ENCODE results near the gene ALMS1. TPM values are rescaled to one million over a fixed set of nuclear protein-coding genes. Genes with fewer than 3 reads are reported as not detected.

ALMS1 gene
- total and polyA plus RNA-seq, 2 of the 4 experiments (the other 2 are of a cell fraction) = 20.8 to 52.8 TPM

- in situ Hi-C loops (cut with MboI; ENCODE audit: low sequenced_read_pairs) (no loop called here), dilution Hi-C loops (cut with HindIII; ENCODE audit: low sequenced_read_pairs, unreplicated experiment) (no loop called here), intact Hi-C loops (cut with micrococcal nuclease) (no loop called here)
- Histone ChIP-seq H2AK5ac (ENCODE audit: low read depth, low read length) (no peak overlapping the region), H4K20me1 (ENCODE audit: insufficient read depth, low read length) (no peaks in the 10 kb centered on the region), H3K18ac (ENCODE audit: low read depth, low read length) (no peak overlapping the region), H4K5ac (ENCODE audit: low read depth, low read length) (no peak overlapping the region), H3K36me3 (ENCODE audit: control insufficient read depth, insufficient read depth, low read length) (peaks cover 17% of the 10 kb centered on the region), H3K27me3 (ENCODE audit: control insufficient read depth, insufficient read depth, low read length) (no peaks in the 10 kb centered on the region), H3K4me1 (ENCODE audit: control insufficient read depth, insufficient read depth, low read length) (no peaks in the 10 kb centered on the region), H3K14ac (replicated peaks; ENCODE audit: low read depth, low read length) (no peak overlapping the region), H3K23ac (ENCODE audit: low read depth, low read length) (no peak overlapping the region), H3K4me3 (ENCODE audit: insufficient read depth, low read depth, low read length) (no peak overlapping the region), H2AFZ (replicated peaks; ENCODE audit: low read length, poor library complexity) (no peak overlapping the region), H3K79me1 (ENCODE audit: low read depth in 1 of 2, low read length in 2 of 2) (no peaks in the 10 kb centered on the region), H2BK120ac (ENCODE audit: low read depth, low read length) (no peak overlapping the region), H4K91ac (ENCODE audit: insufficient read depth, low read depth, low read length) (no peak overlapping the region), H3K9ac (ENCODE audit: low read depth, low read length) (no peak overlapping the region), H2BK5ac (ENCODE audit: low read depth, low read length, poor library complexity, severe bottlenecking) (no peak overlapping the region), H3K9me3 (ENCODE audit: control insufficient read depth, insufficient read depth, low read length) (no peaks in the 10 kb centered on the region), H3K4me2 (ENCODE audit: low read depth, low read length) (no peak overlapping the region), H2BK15ac (ENCODE audit: low read depth, low read length) (no peak overlapping the region), H3K9me1 (ENCODE audit: insufficient read depth, low read length) (no peaks in the 10 kb centered on the region), H2BK20ac (ENCODE audit: low read depth, low read length) (no peak overlapping the region), H3K56ac (ENCODE audit: extremely low read depth, insufficient read depth, low read length) (no peak overlapping the region), H3K27ac (ENCODE audit: insufficient read depth, low read length) (no peak overlapping the region), H3K4ac (ENCODE audit: low read depth, low read length) (no peak overlapping the region), H4K8ac (ENCODE audit: low read depth in 2 of 2, low read length in 2 of 2) (no peak overlapping the region), H2AK9ac (replicated peaks; ENCODE audit: low read depth, low read length, poor library complexity) (no peak overlapping the region)
- no peak for TF ChIP-seq RCOR1 (IDR thresholded peaks at IDR 0.05; ENCODE audit: insufficient replicate concordance, low read length)
- no peak for TF ChIP-seq RFX5 (IDR thresholded peaks at IDR 0.05; ENCODE audit: low read depth, low read length)
- no peak for TF ChIP-seq FOS (IDR thresholded peaks at IDR 0.05; ENCODE audit: low read depth, low read length)
- TF ChIP-seq MXI1 (IDR thresholded peaks at IDR 0.05; ENCODE audit: borderline replicate concordance, low read depth, low read length) = no peak
- no peak for TF ChIP-seq MAFK (IDR thresholded peaks at IDR 0.05; ENCODE audit: low read depth, low read length)
- no peak for TF ChIP-seq BHLHE40 (IDR thresholded peaks at IDR 0.05; ENCODE audit: low read depth, low read length)
- TF ChIP-seq SMC3 (IDR thresholded peaks at IDR 0.05; ENCODE audit: low read depth, low read length) = no peak
- no peak for TF ChIP-seq NFE2L2 (IDR thresholded peaks at IDR 0.05; ENCODE audit: low read depth, low read length)
- no peak for TF ChIP-seq POLR2A (IDR thresholded peaks at IDR 0.05; ENCODE audit: low read depth, low read length)
- no peak for TF ChIP-seq ELK1 (IDR thresholded peaks at IDR 0.05; ENCODE audit: borderline replicate concordance, low read depth, low read length)
- TF ChIP-seq RAD21 (IDR thresholded peaks at IDR 0.05; ENCODE audit: low read length) = no peak
- ChIA-PET POLR2A (ENCODE audit: unreplicated experiment) (no interaction called here), CTCF (no interaction called here)
- WGBS, 2 experiments (ENCODE audit: extremely low coverage in 2 of 2, insufficient read length in 1 of 2) = 81% methylated on average over 3 of the region's 3 CpGs; no CpG with 5 or more reads in 1 of the 2 experiments
- ATAC-seq (ENCODE audit: low read depth) (no peak), DNase-seq (no peak)
- no TSS peak for BruUV-seq (replicated peaks)
These were observed 63.2 kb downstream of the ALMS1 start for GRCh38 chr2:73448856-73449255.

Measured in IMR-90 (cell line).